ENCODE data around the gene FKBP1C. TPM values are rescaled to one million over a fixed set of nuclear protein-coding genes. Genes with fewer than 3 reads are reported as not detected.

Gene FKBP1C
- total RNA-seq: 0.32 and 0.38 TPM in 2 replicates

GRCh38 chr6:63211343-63211742, at the start of gene FKBP1C:
Gene FKBP1C, plus strand, starts transcription at chr6:63211469.

Other genes starting within 250 kb of the FKBP1C start
- not detected in 2 replicates for gene LGSN, start 108.5 kb downstream of the FKBP1C start, total RNA-seq

Measured in bladder microvascular endothelial cell (primary cell).